ENCODE data around the gene ROR2.
"Not testable (repeated sequence)": the region's sequence is repeated elsewhere in the genome, so short reads cannot be mapped to it uniquely, and the experiment has no call there.

The ROR2 gene

GRCh38 chr9:91924090-91924489, 25.9 kb downstream of the ROR2 start:
- DNase-seq (ENCODE audit: low read depth, low spot score): no peak

GRCh38 chr9:91923145-91923544, 26.9 kb downstream of the ROR2 start:
- no peak for DNase-seq (ENCODE audit: low read depth, low spot score)

- DNase-seq (ENCODE audit: low read depth, low spot score): no peak
Measured at GRCh38 chr9:91921371-91921770, 28.7 kb downstream of the ROR2 start.

GRCh38 chr9:91920630-91921350, 29.2 kb downstream of the ROR2 start:
- DNase-seq (ENCODE audit: low read depth, low spot score): no peak

GRCh38 chr9:91919621-91920020, 30.4 kb downstream of the ROR2 start:
- no peak for DNase-seq (ENCODE audit: low read depth, low spot score)

- DNase-seq (ENCODE audit: low read depth, low spot score): no peak
Measured at GRCh38 chr9:91917436-91917835, 32.6 kb downstream of the ROR2 start.

- DNase-seq (ENCODE audit: low read depth, low spot score): no peak
Measured at GRCh38 chr9:91915524-91916263, 34.3 kb downstream of the ROR2 start.

GRCh38 chr9:91914937-91915336, 35.1 kb downstream of the ROR2 start:
- no peak for DNase-seq (ENCODE audit: low read depth, low spot score)

GRCh38 chr9:91914404-91914803, 35.6 kb downstream of the ROR2 start:
- DNase-seq (ENCODE audit: low read depth, low spot score): no peak

- DNase-seq (ENCODE audit: low read depth, low spot score): no peak
Measured at GRCh38 chr9:91913986-91914385, 36.0 kb downstream of the ROR2 start.

- no peak for DNase-seq (ENCODE audit: low read depth, low spot score)
Measured at GRCh38 chr9:91913096-91913495, 36.9 kb downstream of the ROR2 start.

- no peak for DNase-seq (ENCODE audit: low read depth, low spot score)
Measured at GRCh38 chr9:91911657-91912056, 38.4 kb downstream of the ROR2 start.

- DNase-seq (ENCODE audit: low read depth, low spot score): not testable (repeated sequence)
Measured at GRCh38 chr9:91909256-91909655, 40.8 kb downstream of the ROR2 start.

GRCh38 chr9:91908746-91909145, 41.3 kb downstream of the ROR2 start:
- DNase-seq (ENCODE audit: low read depth, low spot score): no peak

- no peak for DNase-seq (ENCODE audit: low read depth, low spot score)
Measured at GRCh38 chr9:91908293-91908623, 41.8 kb downstream of the ROR2 start.

- DNase-seq (ENCODE audit: low read depth, low spot score): no peak
Measured at GRCh38 chr9:91907484-91908292, 42.3 kb downstream of the ROR2 start.

GRCh38 chr9:91905991-91906469, 44.0 kb downstream of the ROR2 start:
- no peak for DNase-seq (ENCODE audit: low read depth, low spot score)

GRCh38 chr9:91905237-91905650, 44.8 kb downstream of the ROR2 start:
- DNase-seq (ENCODE audit: low read depth, low spot score): no peak

GRCh38 chr9:91904588-91905236, 45.3 kb downstream of the ROR2 start:
- no peak for DNase-seq (ENCODE audit: low read depth, low spot score)

GRCh38 chr9:91903126-91903911, 46.7 kb downstream of the ROR2 start:
- DNase-seq (ENCODE audit: low read depth, low spot score): no peak
